ENCODE measurements around the gene ZNF3. TPM values are rescaled to one million over a fixed set of nuclear protein-coding genes. Genes with fewer than 3 reads are reported as not detected.

The ZNF3 gene
- total RNA-seq, 1 donor from 2014 or later = 24.6 TPM

GRCh38 chr7:100074841-100075240 is 6.7 kb downstream of the ZNF3 start:
- peaks cover 37% of the 10 kb centered on the region for H3K9me3 Mint-ChIP-seq
- peaks cover 82% of the 10 kb centered on the region for H3K36me3 Mint-ChIP-seq (ENCODE audit: low read depth)
- H3K27ac Mint-ChIP-seq = no peak overlapping the region
- H3K27me3 Mint-ChIP-seq (ENCODE audit: insufficient read depth) = no peaks in the 10 kb centered on the region
- no peak overlapping the region for H3K4me3 Mint-ChIP-seq
- DNase-seq (ENCODE audit: low spot score) = no peak
- H3K4me1 Mint-ChIP-seq (ENCODE audit: low read depth) = peaks cover under 1% of the 10 kb centered on the region
- intact Hi-C loops (cut with micrococcal nuclease) = no loop called here

- Mint-ChIP-seq H3K27me3 (ENCODE audit: insufficient read depth) (no peaks in the 10 kb centered on the region), H3K4me3 (no peak overlapping the region), H3K36me3 (ENCODE audit: low read depth) (peaks cover 78% of the 10 kb centered on the region), H3K9me3 (peaks cover 37% of the 10 kb centered on the region), H3K27ac (no peak overlapping the region), H3K4me1 (ENCODE audit: low read depth) (no peaks in the 10 kb centered on the region)
- intact Hi-C loops (cut with micrococcal nuclease) = no loop called here
- no peak for DNase-seq (ENCODE audit: low spot score)
These were observed 9.1 kb downstream of the ZNF3 start for GRCh38 chr7:100072462-100072861.

- Mint-ChIP-seq H3K4me1 (ENCODE audit: low read depth) (no peaks in the 10 kb centered on the region), H3K27ac (no peak overlapping the region), H3K9me3 (peaks cover 37% of the 10 kb centered on the region), H3K4me3 (no peak overlapping the region), H3K36me3 (ENCODE audit: low read depth) (peaks cover 68% of the 10 kb centered on the region), H3K27me3 (ENCODE audit: insufficient read depth) (no peaks in the 10 kb centered on the region)
- DNase-seq (ENCODE audit: low spot score) = no peak
- intact Hi-C loops (cut with micrococcal nuclease) = no loop called here
These were observed 10.4 kb downstream of the ZNF3 start for GRCh38 chr7:100071018-100071723.

DNA sequence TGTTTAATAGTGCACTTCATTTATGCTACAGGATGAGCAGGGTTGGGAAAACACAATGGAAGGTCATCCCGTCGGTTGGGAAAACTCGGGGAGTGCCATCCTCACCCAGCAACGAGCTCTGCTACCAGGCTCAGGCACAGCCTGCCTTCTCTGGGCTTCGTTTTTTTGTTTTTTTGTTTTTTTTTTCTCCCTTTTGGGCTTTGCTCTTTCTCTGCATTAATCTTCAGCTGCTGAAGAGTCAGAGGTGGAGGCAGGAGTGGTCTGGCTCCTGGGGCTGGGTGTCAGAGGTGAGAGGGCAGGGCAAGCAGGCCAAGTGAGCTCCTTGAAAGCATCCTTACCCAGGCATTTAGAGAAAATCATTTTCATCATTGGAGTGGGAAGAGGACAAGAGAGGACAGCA is 11.5 kb downstream of the ZNF3 start:
- Mint-ChIP-seq H3K36me3 (ENCODE audit: low read depth) (peaks cover 60% of the 10 kb centered on the region), H3K4me1 (ENCODE audit: low read depth) (no peaks in the 10 kb centered on the region), H3K27me3 (ENCODE audit: insufficient read depth) (no peaks in the 10 kb centered on the region), H3K27ac (no peak overlapping the region), H3K4me3 (no peak overlapping the region), H3K9me3 (peaks cover 34% of the 10 kb centered on the region)
- intact Hi-C loops (cut with micrococcal nuclease) = no loop called here
- no peak for DNase-seq (ENCODE audit: low spot score)

DNA sequence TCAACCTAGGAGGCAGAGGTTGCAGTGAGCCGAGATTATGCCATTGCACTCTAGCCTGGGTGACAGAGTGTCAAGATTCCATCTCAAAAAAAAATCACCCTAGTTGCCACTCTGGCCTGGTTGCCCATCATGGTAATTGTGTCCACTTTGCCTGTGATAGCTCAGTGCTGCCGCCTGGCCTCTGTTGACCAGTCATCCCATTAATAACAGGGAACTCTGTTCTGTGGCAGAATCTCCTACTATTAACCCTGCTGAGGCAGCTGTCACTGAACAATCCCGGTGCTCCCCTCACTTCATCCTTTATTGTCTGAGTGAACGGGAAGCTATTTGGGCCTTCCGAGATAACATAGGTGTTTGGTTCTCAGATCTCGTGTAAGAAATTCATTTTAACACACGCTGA is 14.6 kb downstream of the ZNF3 start:
- no peak for DNase-seq (ENCODE audit: low spot score)
- H3K27me3 Mint-ChIP-seq (ENCODE audit: insufficient read depth) = no peaks in the 10 kb centered on the region
- intact Hi-C loops (cut with micrococcal nuclease) = no loop called here
- no peak overlapping the region for H3K27ac Mint-ChIP-seq
- H3K36me3 Mint-ChIP-seq (ENCODE audit: low read depth) = peaks cover 44% of the 10 kb centered on the region
- H3K4me3 Mint-ChIP-seq = no peak overlapping the region
- H3K4me1 Mint-ChIP-seq (ENCODE audit: low read depth) = no peaks in the 10 kb centered on the region
- peaks cover 22% of the 10 kb centered on the region for H3K9me3 Mint-ChIP-seq

DNA sequence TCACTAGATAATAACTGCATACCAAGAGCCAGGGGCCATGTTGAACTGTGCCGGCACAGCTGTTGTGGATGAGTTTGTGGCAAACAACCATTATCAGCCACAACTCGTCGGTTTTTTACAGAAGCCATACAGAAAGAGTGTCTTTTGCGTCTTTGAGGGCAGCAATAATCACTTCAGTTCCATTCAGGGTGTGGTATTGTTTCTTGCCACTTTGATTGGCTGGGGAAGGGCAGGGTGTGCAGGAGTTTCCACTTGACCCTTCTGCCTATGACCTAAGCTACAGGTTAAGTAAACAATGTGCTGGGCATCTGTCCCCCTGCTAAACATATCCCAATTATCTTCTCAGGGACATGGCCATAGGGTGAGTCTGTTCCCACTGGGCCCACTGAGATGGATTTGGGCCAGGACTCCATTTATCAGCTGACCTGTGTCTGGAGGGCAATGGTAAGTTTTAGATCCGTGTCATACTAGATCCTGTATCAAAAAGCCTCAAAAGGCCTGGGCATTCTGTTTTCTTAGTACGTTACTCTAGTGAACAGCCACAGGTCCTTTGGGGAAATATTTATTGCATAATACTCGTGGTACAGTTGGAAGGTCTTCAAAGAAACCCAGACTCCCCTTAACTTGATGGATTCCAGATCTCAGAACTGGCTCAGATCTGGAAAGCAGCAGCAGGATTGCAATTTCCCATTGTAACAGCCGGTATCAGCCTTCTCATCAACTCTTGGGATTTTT is 15.9 kb downstream of the ZNF3 start:
- H3K9me3 Mint-ChIP-seq = peaks cover 8% of the 10 kb centered on the region
- no peaks in the 10 kb centered on the region for H3K27me3 Mint-ChIP-seq (ENCODE audit: insufficient read depth)
- DNase-seq (ENCODE audit: low spot score) = no peak
- intact Hi-C loops (cut with micrococcal nuclease) = no loop called here
- peaks cover 37% of the 10 kb centered on the region for H3K36me3 Mint-ChIP-seq (ENCODE audit: low read depth)
- no peaks in the 10 kb centered on the region for H3K4me1 Mint-ChIP-seq (ENCODE audit: low read depth)
- H3K27ac Mint-ChIP-seq = no peak overlapping the region
- no peak overlapping the region for H3K4me3 Mint-ChIP-seq

GRCh38 chr7:100064162-100064561 is 17.4 kb downstream of the ZNF3 start:
- H3K27ac Mint-ChIP-seq = no peak overlapping the region
- DNase-seq (ENCODE audit: low spot score) = no peak
- H3K4me3 Mint-ChIP-seq = no peak overlapping the region
- H3K9me3 Mint-ChIP-seq = no peaks in the 10 kb centered on the region
- no peaks in the 10 kb centered on the region for H3K4me1 Mint-ChIP-seq (ENCODE audit: low read depth)
- peaks cover 31% of the 10 kb centered on the region for H3K36me3 Mint-ChIP-seq (ENCODE audit: low read depth)
- no peaks in the 10 kb centered on the region for H3K27me3 Mint-ChIP-seq (ENCODE audit: insufficient read depth)
- intact Hi-C loops (cut with micrococcal nuclease) = no loop called here

DNA sequence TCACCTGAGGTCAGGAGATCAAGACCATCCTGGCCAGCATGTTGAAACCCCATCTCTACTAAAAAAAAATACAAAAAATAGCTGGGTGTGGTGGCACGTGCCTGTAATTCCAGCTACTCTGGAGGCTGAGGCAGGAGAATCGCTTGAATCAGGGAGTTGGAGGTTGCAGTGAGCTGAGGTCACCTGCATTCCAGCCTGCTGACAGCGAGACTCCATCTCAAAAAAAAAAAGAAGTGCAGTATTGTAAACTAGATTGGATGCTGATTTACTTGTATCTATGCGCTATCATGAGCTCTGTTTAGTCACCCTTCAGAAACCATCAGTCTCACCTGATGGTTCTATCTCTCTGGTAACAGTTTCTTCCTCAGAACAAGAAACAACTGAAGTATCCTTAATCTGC is 18.1 kb downstream of the ZNF3 start:
- DNase-seq (ENCODE audit: low spot score) = no peak
- H3K36me3 Mint-ChIP-seq (ENCODE audit: low read depth) = peaks cover 33% of the 10 kb centered on the region
- intact Hi-C loops (cut with micrococcal nuclease) = no loop called here
- no peaks in the 10 kb centered on the region for H3K27me3 Mint-ChIP-seq (ENCODE audit: insufficient read depth)
- H3K4me3 Mint-ChIP-seq = no peak overlapping the region
- H3K4me1 Mint-ChIP-seq (ENCODE audit: low read depth) = no peaks in the 10 kb centered on the region
- H3K27ac Mint-ChIP-seq = no peak overlapping the region
- no peaks in the 10 kb centered on the region for H3K9me3 Mint-ChIP-seq

- Mint-ChIP-seq H3K4me1 (ENCODE audit: low read depth) (no peaks in the 10 kb centered on the region), H3K27me3 (ENCODE audit: insufficient read depth) (no peaks in the 10 kb centered on the region), H3K27ac (no peak overlapping the region), H3K9me3 (no peaks in the 10 kb centered on the region), H3K4me3 (no peak overlapping the region), H3K36me3 (ENCODE audit: low read depth) (peaks cover 37% of the 10 kb centered on the region)
- no peak for DNase-seq (ENCODE audit: low spot score)
- intact Hi-C loops (cut with micrococcal nuclease) = no loop called here
These were observed 19.9 kb downstream of the ZNF3 start for GRCh38 chr7:100061518-100062193.

DNA sequence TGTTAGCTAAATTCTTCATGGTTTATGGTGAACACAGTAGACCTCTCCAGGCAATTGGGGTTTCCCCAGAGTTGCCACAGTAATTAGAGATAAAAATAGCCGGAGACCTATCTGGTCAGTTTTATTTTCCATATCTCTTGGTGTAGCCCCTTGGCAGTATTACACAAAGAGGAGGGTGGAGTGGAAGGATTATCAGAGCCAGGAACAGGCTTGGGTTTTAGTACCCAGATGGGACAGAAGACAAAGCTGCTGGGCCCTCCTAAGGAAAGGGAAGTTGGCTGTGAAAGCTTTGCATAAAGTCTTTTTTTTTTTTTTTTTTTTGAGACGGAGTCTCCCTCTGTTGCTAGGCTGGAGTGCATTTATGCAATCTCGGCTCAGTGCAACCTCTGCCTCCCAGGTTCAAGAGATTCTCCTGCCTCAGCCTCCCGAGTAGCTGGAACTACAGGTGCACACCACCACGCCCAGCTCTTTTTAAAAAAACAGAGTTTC is 22.2 kb downstream of the ZNF3 start:
- no peaks in the 10 kb centered on the region for H3K9me3 Mint-ChIP-seq
- no peaks in the 10 kb centered on the region for H3K27me3 Mint-ChIP-seq (ENCODE audit: insufficient read depth)
- no peaks in the 10 kb centered on the region for H3K4me1 Mint-ChIP-seq (ENCODE audit: low read depth)
- no peak for DNase-seq (ENCODE audit: low spot score)
- H3K27ac Mint-ChIP-seq = no peak overlapping the region
- intact Hi-C loops (cut with micrococcal nuclease) = no loop called here
- peaks cover 31% of the 10 kb centered on the region for H3K36me3 Mint-ChIP-seq (ENCODE audit: low read depth)
- no peak overlapping the region for H3K4me3 Mint-ChIP-seq

- Mint-ChIP-seq H3K4me1 (ENCODE audit: low read depth) (no peaks in the 10 kb centered on the region), H3K27me3 (ENCODE audit: insufficient read depth) (no peaks in the 10 kb centered on the region), H3K9me3 (no peaks in the 10 kb centered on the region), H3K36me3 (ENCODE audit: low read depth) (peaks cover 22% of the 10 kb centered on the region), H3K4me3 (no peak overlapping the region), H3K27ac (no peak overlapping the region)
- DNase-seq (ENCODE audit: low spot score) = no peak
- intact Hi-C loops (cut with micrococcal nuclease) = no loop called here
These were observed 24.5 kb downstream of the ZNF3 start for GRCh38 chr7:100057006-100057405.

DNA sequence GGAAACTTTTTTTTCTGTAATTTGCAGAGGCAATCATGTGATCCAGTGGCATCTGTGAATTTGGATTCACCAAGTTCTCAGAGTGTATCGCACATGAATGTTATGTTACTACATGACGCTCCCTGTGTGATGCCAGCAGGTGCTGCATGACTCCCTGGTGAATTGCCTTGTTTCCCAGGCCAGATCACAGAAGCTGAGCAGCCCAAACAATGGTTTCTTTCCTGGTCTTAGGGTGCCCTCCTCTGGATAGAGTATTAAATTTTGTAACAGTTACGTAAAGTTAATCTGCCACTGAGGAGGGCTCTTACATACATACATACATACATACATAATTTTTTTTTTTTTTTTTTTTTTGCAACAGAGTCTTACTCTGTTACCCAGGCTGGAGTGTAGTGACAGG is 28.3 kb downstream of the ZNF3 start:
- H3K27ac Mint-ChIP-seq = no peak overlapping the region
- H3K9me3 Mint-ChIP-seq = no peaks in the 10 kb centered on the region
- intact Hi-C loops (cut with micrococcal nuclease) = loop anchor here (1.0 to 2.0 kb wide), 2 partner anchors 59 to 140 kb away; no protein-coding TSS in a partner anchor
- peaks cover 10% of the 10 kb centered on the region for H3K36me3 Mint-ChIP-seq (ENCODE audit: low read depth)
- DNase-seq (ENCODE audit: low spot score) = peak; percentile 16
- H3K4me1 Mint-ChIP-seq (ENCODE audit: low read depth) = peaks cover 11% of the 10 kb centered on the region
- H3K27me3 Mint-ChIP-seq (ENCODE audit: insufficient read depth) = peaks cover 2% of the 10 kb centered on the region
- no peak overlapping the region for H3K4me3 Mint-ChIP-seq

GRCh38 chr7:100051611-100052010 is 29.9 kb downstream of the ZNF3 start:
- Mint-ChIP-seq H3K9me3 (no peaks in the 10 kb centered on the region), H3K27me3 (ENCODE audit: insufficient read depth) (peaks cover 2% of the 10 kb centered on the region), H3K4me3 (peak overlapping the region; percentile 49), H3K4me1 (ENCODE audit: low read depth) (peaks cover 11% of the 10 kb centered on the region), H3K27ac (no peak overlapping the region), H3K36me3 (ENCODE audit: low read depth) (peaks cover 2% of the 10 kb centered on the region)
- intact Hi-C loops (cut with micrococcal nuclease) = loop anchor here (2.0 kb wide), 2 partner anchors 37 to 139 kb away; partner anchors contain the start of gene COPS6
- no peak for DNase-seq (ENCODE audit: low spot score)

Data from activated T-helper 1 cell treated with anti-CD3 and anti-CD28 coated beads, Interleukin-12 subunit alpha, Interleukin-12 subunit beta, Interleukin-2, Interleukin-4 antibody, amounts not matched to agents 30 ng/mL and 10 ng/mL and 1 ng/mL, durations not matched to agents 14 hours and 24 hours and 36 hours (primary cell).